MM.1S (cell line): ENCODE data around the gene ABCG8.

ENCODE experiments used
- DNase-seq: peaks from one replicate; pipeline ENCODE4 v3.0.0-alpha.2; 2015
- H2AFZ ChIP-seq: fragments of 300-600 bp; sonication (generic); 2 replicates; pipeline ENCODE4 v1.6.0; 2016; ENCODE audit warnings: antibody characterized with exemption, low read length
- H3F3A ChIP-seq: fragments of 300-600 bp; sonication (generic); 2 replicates; pipeline ENCODE4 v1.6.1; 2016; ENCODE audit warnings: mild to moderate bottlenecking, antibody characterized with exemption, low read length, moderate library complexity, mixed read lengths; ENCODE audit not compliant: insufficient read depth
- H3K27ac ChIP-seq: fragments of 300-600 bp; sonication (generic); 2 replicates; pipeline ENCODE4 v1.5.1; 2016; ENCODE audit warnings: mild to moderate bottlenecking, low read length
- H3K27me3 ChIP-seq: fragments of 300-600 bp; sonication (generic); replicated peaks from 2 replicates; pipeline ENCODE4 v1.6.0; 2016; ENCODE audit warnings: low read length; ENCODE audit not compliant: insufficient read depth
- H3K36me3 ChIP-seq: fragments of 300-600 bp; sonication (generic); replicated peaks from 2 replicates; pipeline ENCODE4 v1.6.1; 2016; ENCODE audit warnings: mild to moderate bottlenecking, low read length, mixed read lengths; ENCODE audit not compliant: insufficient read depth
- H3K4me1 ChIP-seq: fragments of 300-600 bp; sonication (generic); 2 replicates; pipeline ENCODE4 v1.6.1; 2016; ENCODE audit warnings: low read length, mixed read lengths
- H3K4me2 ChIP-seq: fragments of 300-600 bp; sonication (generic); 2 replicates; pipeline ENCODE4 v1.6.0; 2016; ENCODE audit warnings: low read depth, low read length
- H3K4me3 ChIP-seq: fragments of 300-600 bp; sonication (generic); 2 replicates; pipeline ENCODE4 v1.5.1; 2016; ENCODE audit warnings: low read length, mixed read lengths
- H3K79me2 ChIP-seq: fragments of 300-600 bp; sonication (generic); 2 replicates; pipeline ENCODE4 v1.6.1; 2016; ENCODE audit warnings: mixed run types, low read length, mixed read lengths
- H3K9ac ChIP-seq: fragments of 300-600 bp; sonication (generic); 2 replicates; pipeline ENCODE4 v1.6.1; 2016; ENCODE audit warnings: low read length, mixed read lengths
- H3K9me2 ChIP-seq: fragments of 300-600 bp; sonication (generic); replicated peaks from 2 replicates; pipeline ENCODE4 v1.6.1; 2016; ENCODE audit warnings: mild to moderate bottlenecking, low read length, mixed read lengths; ENCODE audit not compliant: insufficient read depth
- H3K9me3 ChIP-seq: fragments of 300-600 bp; sonication (generic); replicated peaks from 2 replicates; pipeline ENCODE4 v1.6.1; 2016; ENCODE audit warnings: mild to moderate bottlenecking, low read length, mixed read lengths; ENCODE audit not compliant: insufficient read depth
- H4K20me1 ChIP-seq: fragments of 300-600 bp; sonication (generic); 2 replicates; pipeline ENCODE4 v1.6.1; 2016; ENCODE audit warnings: mild to moderate bottlenecking, low read length, moderate library complexity, mixed read lengths; ENCODE audit not compliant: insufficient read depth
- EZH2 ChIP-seq: fragments of 300-600 bp; sonication (generic); optimal IDR thresholded peaks from 2 replicates; pipeline ENCODE3; 2017; ENCODE audit warnings: low read depth, mild to moderate bottlenecking, antibody characterized with exemption, low read length, mixed read lengths
- EZH2phosphoT487 ChIP-seq: fragments of 300-600 bp; sonication (generic); IDR thresholded peaks from 2 replicates; pipeline ENCODE4 v1.6.1; 2018; ENCODE audit warnings: antibody characterized with exemption, low read length
- TF ChIP-seq, protein P1 (sequence below): fragments of 300-600 bp; sonication (generic); IDR thresholded peaks from 2 replicates; pipeline ENCODE4 v1.5.1; 2016; ENCODE audit warnings: antibody characterized with exemption, low read length, mixed read lengths

ABCG8 gene

DNA sequence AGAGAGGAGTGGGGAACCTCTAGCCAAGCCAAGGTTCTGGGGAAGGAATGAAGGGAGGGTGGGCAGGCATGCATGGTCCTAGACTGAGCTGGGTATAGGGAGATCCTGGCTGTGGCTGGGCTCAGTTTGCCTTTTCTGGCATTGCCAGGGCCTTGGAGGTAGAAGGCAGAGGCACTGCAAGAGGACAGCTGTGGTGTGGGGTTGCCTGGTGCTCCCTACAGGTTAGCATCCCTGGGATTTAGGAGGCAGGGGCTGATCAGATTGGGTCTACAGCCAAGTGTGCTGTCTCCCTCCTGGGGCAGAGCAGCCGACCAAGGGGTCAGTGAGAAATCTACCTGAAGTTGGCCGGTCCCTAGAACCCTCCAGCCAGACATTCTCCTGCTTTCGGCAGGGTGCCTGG lies 15.9 kb downstream of the ABCG8 start:
- H2AFZ ChIP-seq, result no peak overlapping the region
- H3K27ac ChIP-seq, result no peak overlapping the region
- H3K4me1 ChIP-seq, result no peaks in the 10 kb centered on the region
- H4K20me1 ChIP-seq, result no peaks in the 10 kb centered on the region
- no peaks in the 10 kb centered on the region for H3K9me2 ChIP-seq
- TF ChIP-seq EZH2 (no peak), EZH2phosphoT487 (no peak)
- TF ChIP-seq, protein P1, sequence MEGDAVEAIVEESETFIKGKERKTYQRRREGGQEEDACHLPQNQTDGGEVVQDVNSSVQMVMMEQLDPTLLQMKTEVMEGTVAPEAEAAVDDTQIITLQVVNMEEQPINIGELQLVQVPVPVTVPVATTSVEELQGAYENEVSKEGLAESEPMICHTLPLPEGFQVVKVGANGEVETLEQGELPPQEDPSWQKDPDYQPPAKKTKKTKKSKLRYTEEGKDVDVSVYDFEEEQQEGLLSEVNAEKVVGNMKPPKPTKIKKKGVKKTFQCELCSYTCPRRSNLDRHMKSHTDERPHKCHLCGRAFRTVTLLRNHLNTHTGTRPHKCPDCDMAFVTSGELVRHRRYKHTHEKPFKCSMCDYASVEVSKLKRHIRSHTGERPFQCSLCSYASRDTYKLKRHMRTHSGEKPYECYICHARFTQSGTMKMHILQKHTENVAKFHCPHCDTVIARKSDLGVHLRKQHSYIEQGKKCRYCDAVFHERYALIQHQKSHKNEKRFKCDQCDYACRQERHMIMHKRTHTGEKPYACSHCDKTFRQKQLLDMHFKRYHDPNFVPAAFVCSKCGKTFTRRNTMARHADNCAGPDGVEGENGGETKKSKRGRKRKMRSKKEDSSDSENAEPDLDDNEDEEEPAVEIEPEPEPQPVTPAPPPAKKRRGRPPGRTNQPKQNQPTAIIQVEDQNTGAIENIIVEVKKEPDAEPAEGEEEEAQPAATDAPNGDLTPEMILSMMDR, result no peak
- no peak overlapping the region for H3K4me2 ChIP-seq
- DNase-seq, result no peak
- H3K4me3 ChIP-seq, result no peak overlapping the region
- no peaks in the 10 kb centered on the region for H3K36me3 ChIP-seq
- H3F3A ChIP-seq, result no peaks in the 10 kb centered on the region
- no peak overlapping the region for H3K9ac ChIP-seq
- H3K9me3 ChIP-seq, result no peaks in the 10 kb centered on the region
- H3K79me2 ChIP-seq, result no peaks in the 10 kb centered on the region
- peaks cover 38% of the 10 kb centered on the region for H3K27me3 ChIP-seq

DNA sequence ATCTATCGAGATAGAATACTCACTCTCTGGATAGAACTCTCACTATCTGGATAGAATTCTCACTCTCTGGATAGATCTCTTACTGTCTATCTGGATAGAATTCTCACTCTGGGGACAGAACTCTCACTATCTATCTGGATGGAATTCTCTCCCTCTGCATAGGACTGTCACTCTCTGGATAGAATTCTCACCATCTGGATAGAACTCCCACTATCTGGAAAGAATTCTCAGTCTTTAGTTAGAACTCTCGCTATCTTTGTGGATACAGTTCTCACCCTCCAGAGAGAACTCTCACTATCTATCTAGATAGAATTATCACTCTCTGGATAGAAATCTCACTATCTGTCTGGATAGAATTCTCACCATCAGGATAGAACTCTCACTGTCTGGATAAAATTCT lies 16.5 kb downstream of the ABCG8 start:
- H4K20me1 ChIP-seq, result no peaks in the 10 kb centered on the region
- H3K4me3 ChIP-seq, result no peak overlapping the region
- H3K27me3 ChIP-seq, result peaks cover 43% of the 10 kb centered on the region
- no peaks in the 10 kb centered on the region for H3K79me2 ChIP-seq
- H3K9me3 ChIP-seq, result no peaks in the 10 kb centered on the region
- H3F3A ChIP-seq, result no peaks in the 10 kb centered on the region
- H3K4me2 ChIP-seq, result no peak overlapping the region
- H3K4me1 ChIP-seq, result no peaks in the 10 kb centered on the region
- no peak overlapping the region for H3K9ac ChIP-seq
- no peak overlapping the region for H3K27ac ChIP-seq
- no peaks in the 10 kb centered on the region for H3K36me3 ChIP-seq
- no peak overlapping the region for H2AFZ ChIP-seq
- TF ChIP-seq EZH2 (no peak), EZH2phosphoT487 (no peak)
- TF ChIP-seq, protein P1, result no peak
- no peak for DNase-seq
- no peaks in the 10 kb centered on the region for H3K9me2 ChIP-seq

DNA sequence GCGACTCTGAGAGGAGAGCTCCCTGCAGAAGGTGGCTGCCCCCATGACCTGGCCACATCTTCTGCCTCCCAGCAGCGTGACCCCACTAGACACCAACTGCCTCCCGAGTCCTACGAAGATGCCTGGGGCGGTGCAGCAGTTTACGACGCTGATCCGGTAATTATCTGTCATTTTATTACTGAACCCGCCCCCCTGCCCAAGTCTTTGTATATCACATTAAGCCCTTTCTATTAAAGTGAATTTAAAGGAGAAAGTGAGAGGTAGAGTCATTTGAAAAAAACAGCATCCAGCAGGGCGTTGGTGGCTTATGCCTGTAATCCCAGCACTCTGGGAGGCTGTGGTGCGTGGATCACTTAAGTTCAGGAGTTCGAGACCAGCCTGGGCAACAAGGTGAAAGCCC lies 33.4 kb downstream of the ABCG8 start:
- Histone ChIP-seq H3K79me2 (no peaks in the 10 kb centered on the region), H3K27me3 (peaks cover 44% of the 10 kb centered on the region), H3F3A (no peaks in the 10 kb centered on the region), H4K20me1 (no peaks in the 10 kb centered on the region), H3K4me3 (no peak overlapping the region), H3K9ac (no peak overlapping the region), H3K27ac (no peak overlapping the region), H3K9me2 (no peaks in the 10 kb centered on the region), H3K4me2 (no peak overlapping the region), H3K9me3 (no peaks in the 10 kb centered on the region), H2AFZ (no peak overlapping the region), H3K4me1 (no peaks in the 10 kb centered on the region), H3K36me3 (no peaks in the 10 kb centered on the region)
- TF ChIP-seq EZH2phosphoT487, result no peak
- TF ChIP-seq, protein P1, result no peak
- TF ChIP-seq EZH2, result no peak
- DNase-seq, result no peak
